ENCODE measurements around the gene PRSS16. TPM values are rescaled to one million over a fixed set of nuclear protein-coding genes. Genes with fewer than 3 reads are reported as not detected.

Gene PRSS16
- total RNA-seq, 1 donor from 2014 or later = 0.64 TPM

GRCh38 chr6:27294409-27294808, 46.9 kb downstream of the PRSS16 start:
- DNase-seq = no peak
- Mint-ChIP-seq H3K27me3 (ENCODE audit: unreplicated experiment) (peaks cover 35% of the 10 kb centered on the region), H3K4me1 (ENCODE audit: low read depth, unreplicated experiment) (peaks cover 14% of the 10 kb centered on the region), H3K36me3 (ENCODE audit: unreplicated experiment) (peaks cover 4% of the 10 kb centered on the region), H3K9me3 (ENCODE audit: unreplicated experiment) (peaks cover 31% of the 10 kb centered on the region), H3K4me3 (ENCODE audit: unreplicated experiment) (peak overlapping the region; percentile 70), H3K27ac (ENCODE audit: unreplicated experiment) (peak overlapping the region; percentile 30)
- TF ChIP-seq CTCF (IDR thresholded peaks at IDR 0.05; ENCODE audit: partially characterized antibody, unreplicated experiment) = no peak

- TF ChIP-seq CTCF (IDR thresholded peaks at IDR 0.05; ENCODE audit: partially characterized antibody, unreplicated experiment) = no peak
- Mint-ChIP-seq H3K27me3 (ENCODE audit: unreplicated experiment) (peaks cover 28% of the 10 kb centered on the region), H3K4me3 (ENCODE audit: unreplicated experiment) (peak overlapping the region; percentile 94), H3K36me3 (ENCODE audit: unreplicated experiment) (peaks cover 4% of the 10 kb centered on the region), H3K9me3 (ENCODE audit: unreplicated experiment) (peaks cover 31% of the 10 kb centered on the region), H3K27ac (ENCODE audit: unreplicated experiment) (peak overlapping the region; percentile 3), H3K4me1 (ENCODE audit: low read depth, unreplicated experiment) (peaks cover 14% of the 10 kb centered on the region)
- DNase-seq = no peak
Measured at GRCh38 chr6:27295301-27296079, 48.0 kb downstream of the PRSS16 start.

- peak; percentile 44 for DNase-seq
- peaks cover 31% of the 10 kb centered on the region for H3K9me3 Mint-ChIP-seq (ENCODE audit: unreplicated experiment)
Measured at GRCh38 chr6:27296106-27296783, 48.7 kb downstream of the PRSS16 start.

GRCh38 chr6:27297484-27297856, 50.0 kb downstream of the PRSS16 start:
- Mint-ChIP-seq H3K4me3 (ENCODE audit: unreplicated experiment) (peak overlapping the region; percentile 78), H3K27me3 (ENCODE audit: unreplicated experiment) (peaks cover 23% of the 10 kb centered on the region), H3K9me3 (ENCODE audit: unreplicated experiment) (peaks cover 31% of the 10 kb centered on the region), H3K4me1 (ENCODE audit: low read depth, unreplicated experiment) (peaks cover 8% of the 10 kb centered on the region), H3K27ac (ENCODE audit: unreplicated experiment) (peak overlapping the region; percentile 49), H3K36me3 (ENCODE audit: unreplicated experiment) (no peaks in the 10 kb centered on the region)
- no peak for DNase-seq
- TF ChIP-seq CTCF (IDR thresholded peaks at IDR 0.05; ENCODE audit: partially characterized antibody, unreplicated experiment) = no peak

More at GRCh38 chr6:27296106-27296783, 48.7 kb downstream of the PRSS16 start:
- Mint-ChIP-seq H3K4me3 (ENCODE audit: unreplicated experiment) (peak overlapping the region; percentile 94), H3K27me3 (ENCODE audit: unreplicated experiment) (peaks cover 26% of the 10 kb centered on the region), H3K4me1 (ENCODE audit: low read depth, unreplicated experiment) (peaks cover 8% of the 10 kb centered on the region), H3K27ac (ENCODE audit: unreplicated experiment) (no peak overlapping the region), H3K36me3 (ENCODE audit: unreplicated experiment) (peaks cover 4% of the 10 kb centered on the region)
- no peak for TF ChIP-seq CTCF (IDR thresholded peaks at IDR 0.05; ENCODE audit: partially characterized antibody, unreplicated experiment)
